ENCODE measurements around the gene HYCC1. TPM values are rescaled to one million over a fixed set of nuclear protein-coding genes. Genes with fewer than 3 reads are reported as not detected.
A peak's percentile ranks its signal among the peaks of the same experiment; 100 is the strongest.

HYCC1 gene
- total RNA-seq, 1 experiment from 2014 or later: 126 TPM

DNA sequence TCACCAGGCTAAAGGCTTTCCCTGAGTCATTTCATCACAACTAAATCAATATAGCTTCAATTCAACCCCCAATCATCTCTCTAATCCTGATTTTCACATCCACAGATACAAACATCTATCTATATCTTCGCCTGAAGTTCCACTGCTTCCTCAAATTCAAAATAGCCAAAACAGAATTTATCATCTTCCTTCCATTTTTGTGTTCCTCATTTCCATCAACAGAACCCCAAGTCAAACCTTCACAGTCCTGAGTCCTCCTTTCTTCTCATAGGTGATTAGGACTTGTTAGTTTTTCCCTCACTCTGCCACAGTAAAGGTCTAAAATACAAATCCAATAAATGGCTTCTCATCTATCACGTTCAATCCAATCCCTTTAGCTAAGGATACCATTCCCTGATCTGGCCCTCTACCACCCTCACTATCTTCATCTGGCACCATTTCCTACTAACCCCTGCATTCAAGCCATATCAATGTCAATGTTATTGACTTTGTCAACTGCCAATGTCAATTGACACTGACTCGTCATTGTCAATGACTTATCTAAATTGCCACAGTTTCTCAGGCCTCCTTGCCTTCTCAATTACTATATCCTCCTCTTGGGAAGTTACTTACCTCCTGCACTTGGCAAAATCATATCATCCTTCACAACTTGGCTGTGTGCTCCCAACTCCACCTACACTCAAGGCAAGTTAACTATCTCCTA, 2.6 kb downstream of the HYCC1 start:
- H3K9me3 ChIP-seq (ENCODE audit: control insufficient read depth, low read depth, low read length): no peaks in the 10 kb centered on the region
- no peak overlapping the region for H3K27ac Mint-ChIP-seq
- H3K4me1 ChIP-seq (ENCODE audit: insufficient read depth, low read length): peaks cover 7% of the 10 kb centered on the region; the same call in 1 of the 2 replicates
- no peaks in the 10 kb centered on the region for H3K9me3 Mint-ChIP-seq
- H3K4me2 ChIP-seq (ENCODE audit: insufficient read depth, insufficient read length, low read length): peak overlapping the region; percentile 16
- H4K91ac ChIP-seq (ENCODE audit: insufficient read length, low read depth, low read length): no peak overlapping the region
- no peak overlapping the region for H3K23ac ChIP-seq (ENCODE audit: insufficient read length, low read depth, low read length)
- no peaks in the 10 kb centered on the region for H3K27me3 ChIP-seq (ENCODE audit: insufficient read depth, low read length)
- peaks cover 3% of the 10 kb centered on the region for H3K79me1 ChIP-seq (ENCODE audit: insufficient read depth, low read depth, low read length, poor library complexity, severe bottlenecking)
- no peak overlapping the region for H3K4ac ChIP-seq (ENCODE audit: low read depth, low read length)
- peaks cover 10 to 13% of the 10 kb centered on the region in 2 experiments; a peak in 3 of 4 replicates for H3K4me1 Mint-ChIP-seq
- no peak overlapping the region for H2BK120ac ChIP-seq (ENCODE audit: low read depth, low read length, poor library complexity, severe bottlenecking)
- no CpG with 5 or more reads among the region's 3 CpGs for WGBS (ENCODE audit: extremely low coverage, insufficient read length, low lambda C conversion rate)
- H2AFZ ChIP-seq (ENCODE audit: low read length): no peak overlapping the region
- DNase-seq: no peak
- H3K27ac ChIP-seq (ENCODE audit: insufficient read length, low read depth, low read length): no peak overlapping the region
- no peak overlapping the region for H3K56ac ChIP-seq (ENCODE audit: insufficient read length, low read depth, low read length)
- H2BK15ac ChIP-seq (ENCODE audit: low read depth, low read length): no peak overlapping the region
- no peak overlapping the region for H2BK5ac ChIP-seq (ENCODE audit: insufficient read length, low read length)
- H3K18ac ChIP-seq (ENCODE audit: insufficient read length, low read depth, low read length): no peak overlapping the region
- H3K27me3 Mint-ChIP-seq (ENCODE audit: low read depth): no peaks in the 10 kb centered on the region
- TF ChIP-seq, protein P1, sequence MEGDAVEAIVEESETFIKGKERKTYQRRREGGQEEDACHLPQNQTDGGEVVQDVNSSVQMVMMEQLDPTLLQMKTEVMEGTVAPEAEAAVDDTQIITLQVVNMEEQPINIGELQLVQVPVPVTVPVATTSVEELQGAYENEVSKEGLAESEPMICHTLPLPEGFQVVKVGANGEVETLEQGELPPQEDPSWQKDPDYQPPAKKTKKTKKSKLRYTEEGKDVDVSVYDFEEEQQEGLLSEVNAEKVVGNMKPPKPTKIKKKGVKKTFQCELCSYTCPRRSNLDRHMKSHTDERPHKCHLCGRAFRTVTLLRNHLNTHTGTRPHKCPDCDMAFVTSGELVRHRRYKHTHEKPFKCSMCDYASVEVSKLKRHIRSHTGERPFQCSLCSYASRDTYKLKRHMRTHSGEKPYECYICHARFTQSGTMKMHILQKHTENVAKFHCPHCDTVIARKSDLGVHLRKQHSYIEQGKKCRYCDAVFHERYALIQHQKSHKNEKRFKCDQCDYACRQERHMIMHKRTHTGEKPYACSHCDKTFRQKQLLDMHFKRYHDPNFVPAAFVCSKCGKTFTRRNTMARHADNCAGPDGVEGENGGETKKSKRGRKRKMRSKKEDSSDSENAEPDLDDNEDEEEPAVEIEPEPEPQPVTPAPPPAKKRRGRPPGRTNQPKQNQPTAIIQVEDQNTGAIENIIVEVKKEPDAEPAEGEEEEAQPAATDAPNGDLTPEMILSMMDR (conservative IDR thresholded peaks at IDR 0.05): no peak
- no peak overlapping the region for H3T11ph ChIP-seq (ENCODE audit: low read length)
- H4K20me1 ChIP-seq (ENCODE audit: control insufficient read depth, insufficient read depth, insufficient read length): no peaks in the 10 kb centered on the region
- H3K23me2 ChIP-seq (ENCODE audit: insufficient read length, low read depth, low read length, poor library complexity, severe bottlenecking): peaks cover 5% of the 10 kb centered on the region
- no peak overlapping the region for H2BK20ac ChIP-seq (ENCODE audit: low read depth, low read length, poor library complexity, severe bottlenecking)
- no peak overlapping the region for H4K5ac ChIP-seq (ENCODE audit: insufficient read length, low read depth, low read length)
- no peaks in the 10 kb centered on the region for H3K36me3 Mint-ChIP-seq (ENCODE audit: insufficient read depth in 1 of 3, low read depth in 3 of 3)
- H3K4me3 Mint-ChIP-seq: no peak overlapping the region
- H3K14ac ChIP-seq (ENCODE audit: insufficient read depth, low read length): no peak overlapping the region
- H2BK12ac ChIP-seq (ENCODE audit: insufficient read length, low read depth, low read length): no peak overlapping the region
- no peak overlapping the region for H3K9ac ChIP-seq (ENCODE audit: extremely low read depth, insufficient read length, low read length)
- peaks cover 16% of the 10 kb centered on the region; the same call in 1 of the 2 replicates for H3K79me2 ChIP-seq (ENCODE audit: insufficient read depth, low read length)
- H2AK5ac ChIP-seq (ENCODE audit: insufficient read length, low read length): no peak overlapping the region
- no peak overlapping the region for H4K8ac ChIP-seq (replicated peaks; ENCODE audit: insufficient read length, low read depth, low read length)

Data from H9 (cell line).